Glomerular visceral epithelial cell (primary cell): ENCODE measurements around the gene PARD3.

Experiments
- DNase-seq: peaks from one replicate; pipeline ENCODE4 v3.0.0-alpha.2; 2016; ENCODE audit errors: extremely low spot score

Gene PARD3

GRCh38 chr10:34254596-34254995, 560.5 kb downstream of the PARD3 start:
- peak; percentile 82 for DNase-seq

- peak; percentile 6 for DNase-seq
These were observed 563.0 kb downstream of the PARD3 start for GRCh38 chr10:34252111-34252510.

- no peak for DNase-seq
These were observed 563.9 kb downstream of the PARD3 start for GRCh38 chr10:34251177-34251576.

- DNase-seq, result no peak
These were observed 564.4 kb downstream of the PARD3 start for GRCh38 chr10:34250722-34251121.

GRCh38 chr10:34249634-34250033, 565.5 kb downstream of the PARD3 start:
- DNase-seq, result no peak

- DNase-seq, result no peak
These were observed 567.5 kb downstream of the PARD3 start for GRCh38 chr10:34247560-34247959.

- no peak for DNase-seq
These were observed 570.2 kb downstream of the PARD3 start for GRCh38 chr10:34244756-34245484.

- DNase-seq, result no peak
These were observed 573.7 kb downstream of the PARD3 start for GRCh38 chr10:34241226-34242000.

- no peak for DNase-seq
These were observed 575.1 kb downstream of the PARD3 start for GRCh38 chr10:34240039-34240438.

GRCh38 chr10:34237898-34238455, 577.1 kb downstream of the PARD3 start:
- DNase-seq, result no peak

GRCh38 chr10:34236931-34237330, 578.2 kb downstream of the PARD3 start:
- DNase-seq, result peak; percentile 18

- DNase-seq, result peak; percentile 58
These were observed 579.8 kb downstream of the PARD3 start for GRCh38 chr10:34235164-34235832.

GRCh38 chr10:34232481-34232880, 582.6 kb downstream of the PARD3 start:
- DNase-seq, result no peak

- no peak for DNase-seq
These were observed 583.5 kb downstream of the PARD3 start for GRCh38 chr10:34231441-34232180.

- DNase-seq, result no peak
These were observed 585.2 kb downstream of the PARD3 start for GRCh38 chr10:34229917-34230316.

GRCh38 chr10:34228066-34228465, 587.0 kb downstream of the PARD3 start:
- DNase-seq, result peak; percentile 6

GRCh38 chr10:34224639-34225038, 590.5 kb downstream of the PARD3 start:
- no peak for DNase-seq

GRCh38 chr10:34223658-34224057, 591.4 kb downstream of the PARD3 start:
- no peak for DNase-seq

- no peak for DNase-seq
These were observed 592.7 kb downstream of the PARD3 start for GRCh38 chr10:34222359-34222758.

- DNase-seq, result no peak
These were observed 595.1 kb downstream of the PARD3 start for GRCh38 chr10:34219753-34220548.

- DNase-seq, result peak; percentile 11
These were observed 597.6 kb downstream of the PARD3 start for GRCh38 chr10:34217524-34217923.
